H9 (cell line): ENCODE results near the gene NUP133. TPM values are rescaled to one million over a fixed set of nuclear protein-coding genes. Genes with fewer than 3 reads are reported as not detected.

ENCODE experiments used
- DNase-seq: peaks from one replicate; pipeline ENCODE4 v3.0.0-alpha.2; 2017
- H2AFZ ChIP-seq: one replicate; pipeline ENCODE4 v1.6.1; 2013; ENCODE audit warnings: mild to moderate bottlenecking, low read length, control low read depth, moderate library complexity
- H2AK5ac ChIP-seq: 2 replicates; pipeline ENCODE4 v1.6.1; 2013; ENCODE audit warnings: low read length, control low read depth, mixed read lengths; ENCODE audit not compliant: insufficient read length
- H2BK120ac ChIP-seq: one replicate; pipeline ENCODE4 v1.6.1; 2013; ENCODE audit warnings: low read depth, mild to moderate bottlenecking, low read length, control low read depth, inconsistent platforms; ENCODE audit not compliant: poor library complexity, severe bottlenecking
- H2BK12ac ChIP-seq: 2 replicates; pipeline ENCODE4 v1.6.1; 2013; ENCODE audit warnings: low read length, control low read depth, mixed read lengths, low read depth; ENCODE audit not compliant: insufficient read length
- H2BK15ac ChIP-seq: 2 replicates; pipeline ENCODE4 v1.6.1; 2013; ENCODE audit warnings: low read depth, low read length, control low read depth
- H2BK20ac ChIP-seq: one replicate; pipeline ENCODE4 v1.6.1; 2013; ENCODE audit warnings: low read depth, mild to moderate bottlenecking, low read length, control low read depth, inconsistent platforms; ENCODE audit not compliant: poor library complexity, severe bottlenecking
- H2BK5ac ChIP-seq: 2 replicates; pipeline ENCODE4 v1.6.1; 2013; ENCODE audit warnings: low read length, control low read depth, mixed read lengths; ENCODE audit not compliant: insufficient read length
- H3K14ac ChIP-seq: 2 replicates; pipeline ENCODE4 v1.6.1; 2013; ENCODE audit warnings: low read length, control low read depth; ENCODE audit not compliant: insufficient read depth
- H3K18ac ChIP-seq: 2 replicates; pipeline ENCODE4 v1.6.1; 2013; ENCODE audit warnings: low read depth, mild to moderate bottlenecking, mixed read lengths, low read length, control low read depth; ENCODE audit not compliant: insufficient read length
- H3K23ac ChIP-seq: 2 replicates; pipeline ENCODE4 v1.6.1; 2013; ENCODE audit warnings: low read length, control low read depth, mixed read lengths, low read depth; ENCODE audit not compliant: insufficient read length
- H3K23me2 ChIP-seq: 2 replicates; pipeline ENCODE4 v1.6.1; 2013; ENCODE audit warnings: low read depth, mild to moderate bottlenecking, mixed read lengths, low read length, control low read depth; ENCODE audit not compliant: insufficient read length, poor library complexity, severe bottlenecking
- H3K27ac ChIP-seq: 2 replicates; pipeline ENCODE4 v1.5.1; 2013; ENCODE audit warnings: low read length, control low read depth, mixed read lengths, low read depth; ENCODE audit not compliant: insufficient read length
- H3K27me3 ChIP-seq: 2 replicates; pipeline ENCODE4 v1.6.1; 2013; ENCODE audit warnings: low read length, control low read depth, inconsistent platforms; ENCODE audit not compliant: insufficient read depth
- H3K4ac ChIP-seq: 2 replicates; pipeline ENCODE4 v1.6.1; 2013; ENCODE audit warnings: low read depth, mild to moderate bottlenecking, control low read depth, inconsistent platforms, low read length, moderate library complexity
- H3K4me1 ChIP-seq: 2 replicates; pipeline ENCODE4 v1.6.1; 2013; ENCODE audit warnings: low read length, control low read depth, inconsistent platforms; ENCODE audit not compliant: insufficient read depth
- H3K4me2 ChIP-seq: 2 replicates; pipeline ENCODE4 v1.6.1; 2013; ENCODE audit warnings: low read length, control low read depth, mixed read lengths; ENCODE audit not compliant: insufficient read length, insufficient read depth
- H3K56ac ChIP-seq: 2 replicates; pipeline ENCODE4 v1.6.1; 2013; ENCODE audit warnings: low read depth, mild to moderate bottlenecking, mixed read lengths, low read length, control low read depth; ENCODE audit not compliant: insufficient read length
- H3K79me1 ChIP-seq: 2 replicates; pipeline ENCODE4 v1.6.1; 2013; ENCODE audit warnings: low read depth, mild to moderate bottlenecking, moderate library complexity, low read length, control low read depth, inconsistent platforms; ENCODE audit not compliant: insufficient read depth, poor library complexity, severe bottlenecking
- H3K79me2 ChIP-seq: 2 replicates; pipeline ENCODE4 v1.6.1; 2013; ENCODE audit warnings: low read length, control low read depth, inconsistent platforms; ENCODE audit not compliant: insufficient read depth
- H3K9ac ChIP-seq: 2 replicates; pipeline ENCODE4 v1.6.1; 2013; ENCODE audit warnings: low read length, control low read depth, mixed read lengths; ENCODE audit not compliant: insufficient read length; ENCODE audit errors: extremely low read depth
- H3K9me3 ChIP-seq: one replicate; pipeline ENCODE4 v1.6.1; 2013; ENCODE audit warnings: low read depth, low read length, inconsistent platforms; ENCODE audit not compliant: control insufficient read depth
- H3T11ph ChIP-seq: one replicate; pipeline ENCODE4 v1.6.1; 2013; ENCODE audit warnings: mild to moderate bottlenecking, low read length, control low read depth, inconsistent platforms
- H4K20me1 ChIP-seq: one replicate; pipeline ENCODE4 v1.6.1; 2013; ENCODE audit not compliant: control insufficient read depth, insufficient read length, insufficient read depth
- H4K5ac ChIP-seq: 2 replicates; pipeline ENCODE4 v1.6.1; 2013; ENCODE audit warnings: low read depth, mild to moderate bottlenecking, mixed read lengths, low read length, control low read depth; ENCODE audit not compliant: insufficient read length
- H4K8ac ChIP-seq: replicated peaks from 2 replicates; pipeline ENCODE4 v1.6.1; 2013; ENCODE audit warnings: low read length, control low read depth, mixed read lengths, low read depth; ENCODE audit not compliant: insufficient read length
- H4K91ac ChIP-seq: 2 replicates; pipeline ENCODE4 v1.6.1; 2013; ENCODE audit warnings: low read depth, mild to moderate bottlenecking, moderate library complexity, mixed read lengths, low read length, control low read depth; ENCODE audit not compliant: insufficient read length
- H3K27ac Mint-ChIP-seq, 3 experiments: 2 replicates in 2 of 3; 3 replicates in 1 of 3; pipeline ENCODE4 v1.8.0; 2020 to 2021; ENCODE audit warnings: mixed read lengths in 3 of 3, mild to moderate bottlenecking in 1 of 3, moderate library complexity in 1 of 3
- H3K27me3 Mint-ChIP-seq: 2 replicates; pipeline ENCODE4 v1.8.0; 2021; ENCODE audit warnings: low read depth, mild to moderate bottlenecking, moderate library complexity, mixed read lengths
- H3K36me3 Mint-ChIP-seq, 3 experiments: 2 replicates in 2 of 3; 3 replicates in 1 of 3; pipeline ENCODE4 v1.8.0; 2020 to 2021; ENCODE audit warnings: low read depth in 3 of 3, mixed read lengths in 3 of 3; ENCODE audit not compliant: insufficient read depth in 1 of 3
- H3K4me1 Mint-ChIP-seq, 2 experiments: 2 replicates each; pipeline ENCODE4 v1.8.0; 2020; ENCODE audit warnings: mixed read lengths in 2 of 2
- H3K4me3 Mint-ChIP-seq, 2 experiments: 2 replicates in 1 of 2; 3 replicates in 1 of 2; pipeline ENCODE4 v1.8.0; 2020 to 2021; ENCODE audit warnings: mild to moderate bottlenecking in 2 of 2, mixed read lengths in 2 of 2, moderate library complexity in 1 of 2
- H3K9me3 Mint-ChIP-seq, 2 experiments: 2 replicates in 1 of 2; 3 replicates in 1 of 2; pipeline ENCODE4 v1.8.0; 2020; ENCODE audit warnings: mild to moderate bottlenecking in 2 of 2, mixed read lengths in 2 of 2, moderate library complexity in 1 of 2
- CTCF ChIP-seq: fragments of 200-600 bp; sonication (generic); conservative IDR thresholded peaks from 3 replicates; pipeline ENCODE4 v1.8.0; 2021; ENCODE audit warnings: antibody characterized with exemption, mild to moderate bottlenecking
- WGBS: extraction: QIAGEN DNeasy Blood & Tissue Kit; methylation state at CpG from one replicate; pipeline ENCODE4 v1.1.7; 2013; ENCODE audit warnings: missing lambda C conversion rate, low lambda C conversion rate, mixed read lengths; ENCODE audit not compliant: insufficient read length; ENCODE audit errors: extremely low coverage; 5-methylcytosine and 5-hydroxymethylcytosine counted together
- total RNA-seq: library from RNA; stranded (reverse); gene quantifications from 2 replicates; pipeline ENCODE4 v1.2.1, GENCODE V29; 2021

Gene NUP133
- total RNA-seq, 1 experiment from 2014 or later: 71.3 TPM

GRCh38 chr1:229425564-229426159 is 82.5 kb downstream of the NUP133 start:
- Histone ChIP-seq H3K27me3 (no peaks in the 10 kb centered on the region; the same call in 1 of the 2 replicates), H2BK12ac (no peak overlapping the region), H2BK20ac (no peak overlapping the region), H3K18ac (no peak overlapping the region), H2BK15ac (no peak overlapping the region), H3T11ph (no peak overlapping the region), H3K79me1 (no peaks in the 10 kb centered on the region), H4K91ac (no peak overlapping the region), H3K79me2 (no peaks in the 10 kb centered on the region), H3K4me2 (no peak overlapping the region), H3K27ac (no peak overlapping the region), H3K23me2 (no peaks in the 10 kb centered on the region), H3K4ac (no peak overlapping the region), H4K20me1 (no peaks in the 10 kb centered on the region), H3K14ac (no peak overlapping the region), H3K56ac (no peak overlapping the region), H4K5ac (no peak overlapping the region), H2BK120ac (no peak overlapping the region), H3K9me3 (no peaks in the 10 kb centered on the region), H3K9ac (no peak overlapping the region), H2AFZ (no peak overlapping the region), H2AK5ac (no peak overlapping the region), H2BK5ac (no peak overlapping the region), H4K8ac (no peak overlapping the region), H3K23ac (no peak overlapping the region), H3K4me1 (no peaks in the 10 kb centered on the region)
- Mint-ChIP-seq H3K36me3 (peaks cover 0 to 10% (median 9%) of the 10 kb centered on the region in 3 experiments; a peak in 6 of 7 replicates), H3K27ac (no peak overlapping the region), H3K4me1 (peaks cover 7% of the 10 kb centered on the region in 2 experiments), H3K27me3 (peaks cover 45% of the 10 kb centered on the region), H3K4me3 (no peak overlapping the region), H3K9me3 (peaks cover 18 to 21% of the 10 kb centered on the region in 2 experiments)
- WGBS: no CpG with 5 or more reads among the region's 2 CpGs
- DNase-seq: no peak
- TF ChIP-seq CTCF: no peak
